OCI-LY3 (cell line): ENCODE data around the gene PAM.

Experiments
- EZH2phosphoT487 ChIP-seq: fragments of 200-600 bp; shearing (Covaris generic); IDR thresholded peaks from 2 replicates; pipeline ENCODE4 v1.6.1; 2018; ENCODE audit warnings: antibody characterized with exemption, mixed run types, low read depth
- TF ChIP-seq, protein P1 (sequence below): fragments of 200-600, 300-600 bp; sonication (generic); IDR thresholded peaks from 2 replicates; pipeline ENCODE4 v1.5.1; 2014; ENCODE audit warnings: antibody characterized with exemption, low read length, low read depth

DNA sequence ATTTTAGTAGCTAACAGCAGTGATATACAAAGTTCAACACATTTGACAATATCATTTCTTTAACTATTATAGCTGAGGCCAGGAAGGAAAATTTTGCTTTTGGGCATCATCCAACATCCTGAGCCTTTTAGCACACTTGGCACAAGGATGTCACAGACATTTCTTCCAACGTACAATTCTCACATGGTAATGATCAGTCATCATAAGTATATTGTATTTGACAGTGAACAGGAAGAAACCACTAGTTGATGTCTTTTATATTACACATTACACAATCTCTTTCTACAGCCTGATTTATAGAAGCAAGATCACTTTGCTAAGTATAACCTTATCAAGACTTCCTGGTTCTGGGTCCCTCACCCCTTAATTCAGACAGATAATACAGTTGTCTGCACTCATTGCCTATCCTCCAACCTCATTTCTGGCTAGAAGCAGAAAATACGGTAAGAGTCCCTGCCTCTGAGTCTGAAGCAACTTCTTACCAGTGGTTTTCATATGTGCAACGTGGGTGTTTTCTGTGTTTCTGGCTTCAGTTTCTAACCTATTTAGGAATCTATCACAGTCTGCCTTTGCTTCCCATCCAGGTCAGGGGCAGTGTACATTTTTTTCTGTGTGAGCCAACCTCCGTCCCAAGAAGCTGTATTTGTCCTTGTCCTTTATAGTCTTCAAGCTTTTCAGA lies 167.8 kb downstream of the PAM start:
- TF ChIP-seq, protein P1, sequence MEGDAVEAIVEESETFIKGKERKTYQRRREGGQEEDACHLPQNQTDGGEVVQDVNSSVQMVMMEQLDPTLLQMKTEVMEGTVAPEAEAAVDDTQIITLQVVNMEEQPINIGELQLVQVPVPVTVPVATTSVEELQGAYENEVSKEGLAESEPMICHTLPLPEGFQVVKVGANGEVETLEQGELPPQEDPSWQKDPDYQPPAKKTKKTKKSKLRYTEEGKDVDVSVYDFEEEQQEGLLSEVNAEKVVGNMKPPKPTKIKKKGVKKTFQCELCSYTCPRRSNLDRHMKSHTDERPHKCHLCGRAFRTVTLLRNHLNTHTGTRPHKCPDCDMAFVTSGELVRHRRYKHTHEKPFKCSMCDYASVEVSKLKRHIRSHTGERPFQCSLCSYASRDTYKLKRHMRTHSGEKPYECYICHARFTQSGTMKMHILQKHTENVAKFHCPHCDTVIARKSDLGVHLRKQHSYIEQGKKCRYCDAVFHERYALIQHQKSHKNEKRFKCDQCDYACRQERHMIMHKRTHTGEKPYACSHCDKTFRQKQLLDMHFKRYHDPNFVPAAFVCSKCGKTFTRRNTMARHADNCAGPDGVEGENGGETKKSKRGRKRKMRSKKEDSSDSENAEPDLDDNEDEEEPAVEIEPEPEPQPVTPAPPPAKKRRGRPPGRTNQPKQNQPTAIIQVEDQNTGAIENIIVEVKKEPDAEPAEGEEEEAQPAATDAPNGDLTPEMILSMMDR, result no peak
- no peak for TF ChIP-seq EZH2phosphoT487
